Renal cortical epithelial cell (primary cell): ENCODE measurements around the gene SPTBN1. TPM values are rescaled to one million over a fixed set of nuclear protein-coding genes. Genes with fewer than 3 reads are reported as not detected.
A peak's percentile ranks its signal among the peaks of the same experiment; 100 is the strongest.

ENCODE experiments used
- DNase-seq: peaks from one replicate; pipeline ENCODE4 v3.0.0-alpha.2; 2011; ENCODE audit warnings: low read depth
- total RNA-seq: library from RNA; depleted of rRNA; stranded (reverse); fragments of >200 nt; gene quantifications from 2 replicates; pipeline ENCODE4 v1.2.3, GENCODE V29; 2014

SPTBN1 gene
- total RNA-seq, 1 donor from 2014 or later: 447 TPM

DNA sequence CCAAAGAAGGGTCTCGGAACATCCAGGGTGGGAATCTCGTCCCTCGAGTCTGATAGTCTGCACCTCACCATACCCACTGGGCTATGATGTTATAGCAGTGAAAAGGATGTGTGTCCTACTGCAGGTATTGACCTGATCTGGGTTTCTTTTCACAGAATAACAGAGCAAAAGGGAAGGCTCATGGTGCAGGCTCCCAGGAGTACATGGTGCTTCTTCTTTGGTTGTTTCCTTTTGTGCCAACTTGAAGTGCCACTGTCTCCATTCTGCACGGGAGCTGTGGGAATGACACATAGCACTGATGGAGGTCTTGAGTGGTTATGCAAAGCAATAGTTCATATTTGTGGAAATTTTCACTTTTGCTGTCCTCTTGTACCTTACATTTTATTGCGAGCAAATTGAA is 195.2 kb downstream of the SPTBN1 start:
- no peak for DNase-seq

- DNase-seq: no peak
Measured at GRCh38 chr2:54652540-54652939, 196.4 kb downstream of the SPTBN1 start.

GRCh38 chr2:54653572-54654204 is 197.6 kb downstream of the SPTBN1 start:
- no peak for DNase-seq

- no peak for DNase-seq
Measured at GRCh38 chr2:54655046-54655809, 199.1 kb downstream of the SPTBN1 start.

GRCh38 chr2:54656863-54657262 is 200.7 kb downstream of the SPTBN1 start:
- no peak for DNase-seq

DNA sequence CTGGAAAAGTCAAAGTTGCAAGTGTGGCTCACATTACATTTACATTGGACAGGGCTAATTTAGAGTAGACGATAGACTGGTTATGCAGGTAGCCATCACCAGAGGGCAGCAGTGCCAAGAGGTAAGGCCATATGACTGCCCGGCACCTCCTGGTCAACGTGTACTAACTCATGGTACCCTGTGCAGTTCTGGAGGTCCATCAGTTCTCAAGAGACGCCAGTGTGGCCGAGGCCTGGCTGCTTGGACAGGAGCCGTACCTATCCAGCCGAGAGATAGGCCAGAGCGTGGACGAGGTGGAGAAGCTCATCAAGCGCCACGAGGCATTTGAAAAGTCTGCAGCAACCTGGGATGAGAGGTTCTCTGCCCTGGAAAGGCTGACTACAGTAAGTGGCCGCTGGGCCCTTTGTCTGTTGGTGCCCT is 201.5 kb downstream of the SPTBN1 start:
- DNase-seq: peak; percentile 47

DNA sequence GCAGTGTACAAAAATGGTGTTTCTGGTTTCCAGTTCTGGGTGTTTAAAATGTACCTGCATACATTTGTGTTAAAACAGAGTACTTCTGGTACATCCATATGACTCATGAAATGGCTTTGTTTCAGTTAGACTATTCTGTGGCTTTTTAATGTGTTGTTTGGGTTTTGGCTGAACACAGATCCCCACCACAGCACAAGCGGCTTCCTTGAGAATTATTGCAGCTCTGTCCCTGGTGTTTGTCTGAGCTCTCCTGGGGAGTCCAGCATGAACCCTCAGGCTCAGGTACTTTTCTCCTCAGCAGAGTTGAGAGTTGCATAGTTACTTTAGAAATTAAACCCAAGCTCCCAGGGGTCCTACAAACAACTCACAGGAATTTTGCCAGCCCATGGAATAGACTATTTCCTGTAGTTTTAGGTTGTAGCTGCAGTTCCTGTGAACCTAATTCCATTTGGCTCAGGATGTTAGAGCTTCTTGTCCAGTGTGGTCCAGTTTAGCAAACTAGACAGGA is 202.5 kb downstream of the SPTBN1 start:
- DNase-seq: peak; percentile 84

DNA sequence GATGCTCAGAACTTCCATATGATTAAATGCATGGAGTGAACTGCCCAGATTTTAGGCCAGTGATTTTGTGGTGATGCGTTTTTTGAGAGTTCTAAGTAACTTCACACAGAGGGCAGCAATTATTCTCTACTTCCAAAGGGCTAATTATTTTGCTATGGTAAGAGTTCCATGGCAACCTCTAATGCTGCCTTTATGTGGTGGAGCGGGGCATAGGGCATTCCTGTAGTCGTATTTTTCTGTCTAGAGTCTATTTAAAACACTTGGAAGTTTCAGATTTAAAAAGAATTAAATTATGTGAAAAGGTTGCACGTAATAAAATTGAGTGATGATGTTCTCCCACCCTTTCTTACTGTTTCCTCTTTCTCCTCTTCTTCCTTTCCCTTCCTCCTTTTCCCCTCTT is 203.4 kb downstream of the SPTBN1 start:
- DNase-seq: no peak

DNA sequence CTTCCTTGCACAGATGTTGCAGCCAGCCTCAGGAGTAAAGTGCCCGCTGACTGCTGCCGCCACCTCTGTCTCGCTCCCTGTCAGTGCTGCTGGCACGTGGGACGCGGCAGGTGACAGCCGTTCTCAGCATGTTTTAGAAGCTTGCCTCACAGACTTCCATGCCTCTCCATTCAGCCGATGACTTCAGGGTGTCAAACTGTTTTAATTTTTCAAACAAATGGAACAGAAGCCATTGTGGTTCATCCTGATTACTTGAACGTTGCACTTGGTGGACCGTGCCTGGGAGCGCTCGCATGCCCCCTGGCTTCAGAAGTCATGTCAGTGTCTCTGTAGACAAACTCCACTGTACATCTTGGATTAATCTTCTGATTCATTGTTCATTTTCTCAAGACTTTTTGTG is 204.6 kb downstream of the SPTBN1 start:
- no peak for DNase-seq

DNA sequence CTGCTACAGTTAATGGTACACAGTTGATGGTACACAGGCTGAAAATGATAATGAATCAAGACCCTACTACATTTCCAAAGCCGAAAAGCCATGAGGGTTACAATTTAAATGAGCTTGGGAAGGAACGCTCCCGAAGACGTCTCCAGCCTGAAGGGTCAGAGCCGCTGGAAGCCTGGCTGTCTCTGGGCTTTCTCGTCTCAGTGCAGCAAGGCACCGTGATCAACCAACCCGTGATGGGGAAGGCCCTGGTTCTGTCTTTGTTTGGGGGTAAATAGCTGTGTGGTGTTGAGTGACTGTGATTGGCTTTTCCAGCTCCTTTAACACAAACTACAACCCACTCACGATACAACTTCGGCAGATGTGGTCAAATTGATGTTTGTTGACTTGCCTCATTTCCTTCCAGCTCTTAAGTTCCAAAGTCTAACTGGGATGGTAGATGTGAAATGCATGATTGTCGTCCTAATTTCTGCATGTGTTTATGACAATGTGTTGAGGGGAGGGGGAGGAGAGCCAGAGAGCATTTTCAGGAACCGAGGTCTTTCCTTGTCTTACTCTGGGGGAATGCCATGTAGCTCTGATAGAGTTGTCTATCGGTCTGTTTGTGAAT is 207.4 kb downstream of the SPTBN1 start:
- no peak for DNase-seq

DNA sequence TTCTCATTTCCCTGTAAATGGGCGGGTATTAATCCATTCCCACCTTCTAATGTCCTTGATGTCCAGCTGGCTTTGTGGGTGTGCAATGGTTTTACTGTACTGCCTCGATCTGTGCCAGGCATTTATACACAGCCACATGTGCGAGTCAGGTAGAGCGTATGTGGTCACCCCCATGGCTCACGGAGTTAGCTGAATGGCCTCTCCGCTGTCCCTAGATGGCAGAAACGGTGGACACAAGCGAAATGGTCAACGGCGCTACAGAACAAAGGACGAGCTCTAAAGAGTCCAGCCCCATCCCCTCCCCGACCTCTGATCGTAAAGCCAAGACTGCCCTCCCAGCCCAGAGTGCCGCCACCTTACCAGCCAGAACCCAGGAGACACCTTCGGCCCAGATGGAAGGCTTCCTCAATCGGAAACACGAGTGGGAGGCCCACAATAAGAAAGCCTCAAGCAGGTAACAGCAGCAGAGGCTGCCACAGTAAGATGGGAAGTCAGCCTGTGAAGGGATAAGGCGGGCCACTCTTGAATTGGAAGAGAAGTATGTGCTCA is 208.2 kb downstream of the SPTBN1 start:
- no peak for DNase-seq

GRCh38 chr2:54665436-54665856 is 209.3 kb downstream of the SPTBN1 start:
- DNase-seq: peak; percentile 63

- no peak for DNase-seq
Measured at GRCh38 chr2:54666131-54666633, 210.1 kb downstream of the SPTBN1 start.

DNA sequence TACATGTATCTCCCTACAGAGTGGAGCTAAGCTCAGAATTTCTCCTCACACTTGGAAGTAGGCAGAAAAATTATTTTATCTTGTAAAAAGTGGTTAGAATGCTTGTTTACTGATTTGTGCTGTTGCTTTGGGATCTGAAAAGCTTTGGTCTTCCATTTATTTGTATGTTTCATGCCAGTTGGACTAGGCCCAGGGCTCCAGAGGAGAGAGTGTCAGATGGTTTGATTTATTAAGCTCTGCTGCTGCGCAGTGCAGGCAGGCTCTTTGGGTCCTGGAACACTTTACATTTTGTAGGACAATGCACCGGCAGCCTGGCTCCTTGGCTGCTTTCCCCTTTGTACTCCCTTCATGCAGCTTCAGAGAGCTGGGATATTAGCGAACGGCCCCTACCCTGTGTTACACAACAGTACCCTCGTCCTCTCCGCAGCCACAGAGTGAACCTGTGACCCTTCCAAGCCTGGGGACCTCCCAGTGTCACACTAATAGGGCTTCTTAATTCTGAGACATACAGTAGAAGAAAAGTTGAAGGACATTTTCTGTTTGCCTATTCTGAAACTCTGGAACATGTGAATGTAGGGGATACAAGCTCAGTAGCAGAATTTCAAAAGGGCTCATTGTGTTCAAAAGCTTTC is 210.6 kb downstream of the SPTBN1 start:
- DNase-seq: no peak

- no peak for DNase-seq
Measured at GRCh38 chr2:54667266-54667639, 211.1 kb downstream of the SPTBN1 start.

DNA sequence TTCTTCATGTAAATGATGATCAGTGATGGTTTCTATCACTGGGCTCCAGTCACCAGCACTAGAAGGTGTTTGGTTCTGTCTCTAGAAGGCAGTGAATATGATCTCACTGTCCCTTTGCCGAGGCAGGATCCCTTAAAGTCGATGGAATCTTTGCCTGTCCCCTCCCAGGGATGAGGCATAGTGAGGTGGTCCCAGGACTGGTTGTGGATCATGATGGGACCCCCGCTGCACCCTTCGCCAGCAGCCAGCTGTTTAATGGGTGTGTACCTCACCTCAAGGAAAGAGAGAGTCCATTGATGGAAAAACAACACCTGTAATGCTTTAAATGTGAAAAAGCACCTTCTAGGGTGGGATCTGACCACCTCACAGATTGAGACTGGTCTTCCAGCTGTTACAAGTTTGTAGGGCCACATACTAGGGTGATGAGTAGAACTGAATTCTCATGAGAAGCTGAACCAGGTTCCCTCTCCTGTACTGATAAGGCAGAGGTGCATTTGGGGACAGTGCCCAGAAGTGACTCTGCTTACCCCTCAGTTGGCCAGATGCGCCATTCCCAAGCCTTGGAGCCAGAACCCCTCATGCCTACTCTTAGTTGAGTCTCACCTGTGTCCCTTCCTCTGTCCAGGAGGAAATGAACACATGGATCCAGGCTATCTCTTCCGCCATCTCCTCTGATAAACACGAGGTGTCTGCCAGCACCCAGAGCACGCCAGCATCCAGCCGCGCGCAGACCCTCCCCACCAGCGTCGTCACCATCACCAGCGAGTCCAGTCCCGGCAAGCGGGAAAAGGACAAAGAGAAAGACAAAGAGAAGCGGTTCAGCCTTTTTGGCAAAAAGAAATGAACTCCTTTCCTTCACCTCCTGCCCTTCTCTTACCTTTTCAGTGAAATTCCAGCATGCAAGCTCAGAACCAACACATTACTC is 211.9 kb downstream of the SPTBN1 start:
- no peak for DNase-seq

GRCh38 chr2:54668711-54669110 is 212.6 kb downstream of the SPTBN1 start:
- DNase-seq: no peak

DNA sequence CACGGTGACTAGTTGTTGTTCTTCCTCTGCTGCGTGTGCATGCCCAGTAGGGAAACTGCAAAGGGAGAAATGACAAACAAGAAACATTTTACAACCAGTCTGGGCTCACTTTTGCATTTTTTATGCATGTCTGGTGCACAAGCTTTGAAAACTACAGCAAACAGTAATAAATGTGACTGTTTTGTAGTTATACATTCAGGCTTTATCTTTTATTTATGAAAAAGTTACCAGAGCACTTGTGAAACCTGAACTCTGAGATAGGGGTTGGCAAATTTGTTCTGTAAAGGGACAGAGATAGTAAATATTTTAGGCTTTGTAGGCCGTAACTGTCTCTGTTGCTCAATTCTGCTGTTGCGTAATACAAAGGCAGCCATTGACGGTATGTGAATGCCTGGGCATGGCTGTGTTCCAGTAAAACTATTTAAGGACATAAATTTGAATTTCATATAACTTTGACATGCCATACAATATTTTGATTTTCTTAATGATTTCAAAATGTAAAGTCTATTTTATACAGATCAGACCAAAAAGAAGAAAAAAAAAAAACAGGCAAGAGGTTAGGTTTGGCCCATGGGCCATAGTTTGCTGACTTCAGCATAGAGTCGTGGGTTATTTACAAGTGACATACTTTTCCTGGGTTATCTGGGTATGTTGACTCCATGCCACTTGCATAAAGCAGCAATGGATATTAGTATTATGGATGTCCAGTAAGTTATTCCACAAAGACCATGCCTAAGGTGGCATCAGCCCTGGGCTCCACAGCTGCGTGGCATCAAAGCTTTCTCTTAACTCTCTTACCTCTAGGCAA is 213.8 kb downstream of the SPTBN1 start:
- DNase-seq: peak; percentile 57

DNA sequence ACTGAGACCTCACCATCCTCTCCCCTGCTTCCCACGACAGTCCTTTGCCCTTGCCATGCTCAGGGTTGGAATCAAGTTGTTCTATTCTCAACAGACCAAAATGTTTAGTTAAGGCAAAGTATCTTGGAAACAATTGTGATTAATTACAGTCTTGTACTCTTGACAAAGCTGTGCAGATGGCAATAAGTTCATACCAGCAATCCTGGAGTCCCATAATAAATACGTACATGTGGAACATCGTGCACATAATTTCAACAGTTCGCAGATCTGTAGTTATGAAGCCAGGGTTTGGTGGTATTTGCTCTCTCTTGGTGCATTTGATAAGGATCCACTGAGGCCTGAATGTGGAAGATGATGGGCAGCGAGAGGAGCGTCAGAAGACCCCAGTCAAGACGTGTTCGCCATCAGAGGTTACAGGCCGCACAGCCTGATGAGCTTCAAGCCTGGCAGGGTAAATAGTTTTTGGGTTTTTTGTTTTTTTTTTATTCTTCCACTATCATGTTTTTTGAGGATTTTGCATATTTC is 214.4 kb downstream of the SPTBN1 start:
- DNase-seq: no peak

- no peak for DNase-seq
Measured at GRCh38 chr2:54671010-54671409, 214.9 kb downstream of the SPTBN1 start.
